Osteoblast (primary cell): ENCODE measurements around the gene AIRE. TPM values are rescaled to one million over a fixed set of nuclear protein-coding genes. Genes with fewer than 3 reads are reported as not detected.

ENCODE experiments used
- DNase-seq: peaks from one replicate; pipeline ENCODE4 v3.0.0; 2011; ENCODE audit warnings: low spot score, mixed read lengths; ENCODE audit not compliant: insufficient read length; ENCODE audit errors: missing footprints
- H2AFZ ChIP-seq: 2 replicates; pipeline ENCODE4 v1.6.0; 2011; ENCODE audit warnings: mild to moderate bottlenecking, low read length
- H3K27ac ChIP-seq: 2 replicates; pipeline ENCODE4 v1.5.1; 2011; ENCODE audit warnings: mild to moderate bottlenecking, low read depth, low read length, moderate library complexity
- H3K27me3 ChIP-seq: 2 replicates; pipeline ENCODE4 v1.6.0; 2012; ENCODE audit warnings: mild to moderate bottlenecking, control low read depth, inconsistent platforms, low read length, moderate library complexity; ENCODE audit not compliant: insufficient read depth
- H3K36me3 ChIP-seq: 2 replicates; pipeline ENCODE4 v1.5.1; 2011; ENCODE audit warnings: mild to moderate bottlenecking, low read length, control low read depth, moderate library complexity; ENCODE audit not compliant: insufficient read depth
- H3K4me1 ChIP-seq: 2 replicates; pipeline ENCODE4 v1.5.1; 2011; ENCODE audit warnings: mild to moderate bottlenecking, low read length, control low read depth, moderate library complexity; ENCODE audit not compliant: insufficient read depth
- H3K4me2 ChIP-seq: 2 replicates; pipeline ENCODE4 v1.6.0; 2011; ENCODE audit warnings: mild to moderate bottlenecking, low read length; ENCODE audit not compliant: insufficient read depth
- H3K4me3 ChIP-seq: fragments of 200-600 bp; sonication (generic); 3 replicates; pipeline ENCODE4 v1.5.1; 2012; ENCODE audit warnings: mild to moderate bottlenecking, low read length, inconsistent platforms; ENCODE audit not compliant: insufficient read depth
- H3K79me2 ChIP-seq: 2 replicates; pipeline ENCODE4 v1.6.0; 2012; ENCODE audit warnings: mild to moderate bottlenecking, low read length, control low read depth, inconsistent platforms; ENCODE audit not compliant: insufficient read depth
- H3K9me3 ChIP-seq: 2 replicates; pipeline ENCODE4 v1.5.1; 2011; ENCODE audit warnings: low read depth, low read length, control low read depth
- H4K20me1 ChIP-seq: 2 replicates; pipeline ENCODE4 v1.6.0; 2012; ENCODE audit warnings: mild to moderate bottlenecking, low read length, control low read depth; ENCODE audit not compliant: insufficient read depth
- CTCF ChIP-seq: IDR thresholded peaks from 2 replicates; pipeline ENCODE4 v1.5.1; 2011; ENCODE audit warnings: mild to moderate bottlenecking, low read depth, low read length, moderate library complexity; ENCODE audit errors: extremely low read depth
- total RNA-seq: library from RNA; depleted of rRNA; stranded (reverse); fragments of >200 nt; gene quantifications from 2 replicates; pipeline ENCODE4 v1.2.3, GENCODE V29; 2012

AIRE gene
- total RNA-seq, 1 donor: not detected

- no peak for TF ChIP-seq CTCF
- no peak overlapping the region for H3K4me2 ChIP-seq
- no peak overlapping the region for H3K4me3 ChIP-seq
- DNase-seq: no peak
- no peaks in the 10 kb centered on the region for H3K27me3 ChIP-seq
- no peak overlapping the region for H2AFZ ChIP-seq
- H4K20me1 ChIP-seq: peaks cover 52% of the 10 kb centered on the region
- H3K4me1 ChIP-seq: peaks cover 9% of the 10 kb centered on the region
- no peak overlapping the region for H3K27ac ChIP-seq
- peaks cover 57% of the 10 kb centered on the region for H3K79me2 ChIP-seq
- no peaks in the 10 kb centered on the region for H3K9me3 ChIP-seq
- no peaks in the 10 kb centered on the region for H3K36me3 ChIP-seq
Observed at GRCh38 chr21:44304011-44304616, 18.4 kb downstream of the AIRE start.

- Histone ChIP-seq H3K4me1 (peaks cover 6% of the 10 kb centered on the region), H3K27ac (no peak overlapping the region), H4K20me1 (peaks cover 55% of the 10 kb centered on the region), H3K36me3 (no peaks in the 10 kb centered on the region), H3K4me2 (no peak overlapping the region), H2AFZ (no peak overlapping the region), H3K4me3 (no peak overlapping the region), H3K79me2 (peaks cover 53% of the 10 kb centered on the region), H3K9me3 (no peaks in the 10 kb centered on the region), H3K27me3 (no peaks in the 10 kb centered on the region)
- peak; percentile 97 for DNase-seq
- peak; percentile 68 for TF ChIP-seq CTCF
Observed at GRCh38 chr21:44304877-44305293, 19.2 kb downstream of the AIRE start.

- no peak overlapping the region for H3K4me3 ChIP-seq
- H4K20me1 ChIP-seq: peaks cover 54% of the 10 kb centered on the region
- no peak overlapping the region for H2AFZ ChIP-seq
- no peak overlapping the region for H3K4me2 ChIP-seq
- H3K4me1 ChIP-seq: peaks cover 4% of the 10 kb centered on the region
- TF ChIP-seq CTCF: no peak
- no peaks in the 10 kb centered on the region for H3K9me3 ChIP-seq
- no peak overlapping the region for H3K27ac ChIP-seq
- H3K79me2 ChIP-seq: peaks cover 49% of the 10 kb centered on the region
- H3K36me3 ChIP-seq: no peaks in the 10 kb centered on the region
- DNase-seq: no peak
- H3K27me3 ChIP-seq: no peaks in the 10 kb centered on the region
Observed at GRCh38 chr21:44305691-44306090, 20.0 kb downstream of the AIRE start.

- peaks cover 38% of the 10 kb centered on the region for H3K79me2 ChIP-seq
- peaks cover 45% of the 10 kb centered on the region for H4K20me1 ChIP-seq
- H3K4me2 ChIP-seq: no peak overlapping the region
- H2AFZ ChIP-seq: no peak overlapping the region
- no peak for DNase-seq
- no peaks in the 10 kb centered on the region for H3K27me3 ChIP-seq
- no peaks in the 10 kb centered on the region for H3K4me1 ChIP-seq
- TF ChIP-seq CTCF: no peak
- H3K4me3 ChIP-seq: no peak overlapping the region
- H3K9me3 ChIP-seq: no peaks in the 10 kb centered on the region
- H3K27ac ChIP-seq: no peak overlapping the region
- H3K36me3 ChIP-seq: peaks cover 7% of the 10 kb centered on the region
Observed at GRCh38 chr21:44306936-44307704, 21.4 kb downstream of the AIRE start.
